Measurements from ENCODE around the gene EIF4A2. TPM values are rescaled to one million over a fixed set of nuclear protein-coding genes. Genes with fewer than 3 reads are reported as not detected.

The EIF4A2 gene
- total and polyA plus RNA-seq, 9 of the 15 experiments (the other 6 are each of a cell fraction or from before 2014, with no cell fraction given): 307 to 754 (median 435) TPM

DNA sequence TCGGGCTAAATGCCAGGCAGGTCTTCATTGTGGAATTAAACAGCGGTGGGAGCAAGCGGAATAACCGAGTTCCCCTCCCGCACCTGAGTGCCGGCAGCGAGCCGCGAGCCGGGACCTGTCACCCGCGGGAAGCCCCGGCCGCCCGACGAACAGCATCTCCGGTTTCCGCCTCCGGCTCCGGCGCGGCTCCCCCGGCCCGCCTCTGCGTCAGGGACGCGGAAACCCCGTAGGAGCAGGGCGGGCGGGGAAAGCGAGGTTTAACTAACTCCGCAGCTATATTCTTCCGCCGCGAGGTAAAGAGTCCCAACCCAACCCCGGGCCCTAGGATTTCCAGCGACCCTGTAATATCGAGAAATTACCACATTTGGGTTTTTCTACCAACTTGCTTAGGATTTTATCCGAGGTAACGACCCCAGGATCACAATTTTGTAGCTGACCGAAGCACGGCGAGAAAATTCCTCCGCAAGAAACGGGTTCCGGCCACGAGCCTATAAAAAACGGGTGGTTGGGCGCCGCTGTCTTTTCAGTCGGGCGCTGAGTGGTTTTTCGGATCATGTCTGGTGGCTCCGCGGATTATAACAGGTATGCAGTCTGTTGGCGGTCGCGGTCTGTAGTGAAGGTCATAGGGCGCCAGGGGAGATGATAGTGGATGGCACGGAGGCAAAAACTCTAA lies at the start of gene EIF4A2 (continued):
- TF ChIP-seq MEF2D (tag; conservative IDR thresholded peaks at IDR 0.05; ENCODE audit: low read depth) (peak; percentile 82), DPF2 (IDR thresholded peaks at IDR 0.05) (peak; percentile 74), ILK (tag; IDR thresholded peaks at IDR 0.05; ENCODE audit: borderline replicate concordance, low read depth) (no peak), NR4A1 (CRISPR knock-in tag; IDR thresholded peaks at IDR 0.05) (no peak), NR4A1 (tag; IDR thresholded peaks at IDR 0.05) (0 out of 2 replicates have a peak, but pooled peaks have one; percentile 49), EP300 (IDR thresholded peaks at IDR 0.05; ENCODE audit: low read length) (peak; percentile 13; the same call in 1 of the 2 replicates), NFIX (CRISPR knock-in tag; IDR thresholded peaks at IDR 0.05; ENCODE audit: low read depth) (no peak), SETDB1 (IDR thresholded peaks at IDR 0.05; ENCODE audit: low read length) (no peak), CXXC5 (CRISPR knock-in tag; IDR thresholded peaks at IDR 0.05) (peak; percentile 100), SMAD3 (CRISPR knock-in tag; conservative IDR thresholded peaks at IDR 0.05) (no peak; the same call in 1 of the 2 replicates), FOS (IDR thresholded peaks at IDR 0.05; ENCODE audit: extremely low read depth, insufficient read length) (no peak)
- TF ChIP-seq, protein P1, sequence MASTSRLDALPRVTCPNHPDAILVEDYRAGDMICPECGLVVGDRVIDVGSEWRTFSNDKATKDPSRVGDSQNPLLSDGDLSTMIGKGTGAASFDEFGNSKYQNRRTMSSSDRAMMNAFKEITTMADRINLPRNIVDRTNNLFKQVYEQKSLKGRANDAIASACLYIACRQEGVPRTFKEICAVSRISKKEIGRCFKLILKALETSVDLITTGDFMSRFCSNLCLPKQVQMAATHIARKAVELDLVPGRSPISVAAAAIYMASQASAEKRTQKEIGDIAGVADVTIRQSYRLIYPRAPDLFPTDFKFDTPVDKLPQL (IDR thresholded peaks at IDR 0.05; ENCODE audit: extremely low read depth, insufficient read length): peak; percentile 96
- TF ChIP-seq, protein P2, sequence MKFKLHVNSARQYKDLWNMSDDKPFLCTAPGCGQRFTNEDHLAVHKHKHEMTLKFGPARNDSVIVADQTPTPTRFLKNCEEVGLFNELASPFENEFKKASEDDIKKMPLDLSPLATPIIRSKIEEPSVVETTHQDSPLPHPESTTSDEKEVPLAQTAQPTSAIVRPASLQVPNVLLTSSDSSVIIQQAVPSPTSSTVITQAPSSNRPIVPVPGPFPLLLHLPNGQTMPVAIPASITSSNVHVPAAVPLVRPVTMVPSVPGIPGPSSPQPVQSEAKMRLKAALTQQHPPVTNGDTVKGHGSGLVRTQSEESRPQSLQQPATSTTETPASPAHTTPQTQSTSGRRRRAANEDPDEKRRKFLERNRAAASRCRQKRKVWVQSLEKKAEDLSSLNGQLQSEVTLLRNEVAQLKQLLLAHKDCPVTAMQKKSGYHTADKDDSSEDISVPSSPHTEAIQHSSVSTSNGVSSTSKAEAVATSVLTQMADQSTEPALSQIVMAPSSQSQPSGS (CRISPR knock-in tag; IDR thresholded peaks at IDR 0.05): no peak
- TF ChIP-seq, protein P3, sequence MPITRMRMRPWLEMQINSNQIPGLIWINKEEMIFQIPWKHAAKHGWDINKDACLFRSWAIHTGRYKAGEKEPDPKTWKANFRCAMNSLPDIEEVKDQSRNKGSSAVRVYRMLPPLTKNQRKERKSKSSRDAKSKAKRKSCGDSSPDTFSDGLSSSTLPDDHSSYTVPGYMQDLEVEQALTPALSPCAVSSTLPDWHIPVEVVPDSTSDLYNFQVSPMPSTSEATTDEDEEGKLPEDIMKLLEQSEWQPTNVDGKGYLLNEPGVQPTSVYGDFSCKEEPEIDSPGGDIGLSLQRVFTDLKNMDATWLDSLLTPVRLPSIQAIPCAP (CRISPR knock-in tag; IDR thresholded peaks at IDR 0.05; ENCODE audit: borderline replicate concordance): no peak
- TF ChIP-seq, protein P4, sequence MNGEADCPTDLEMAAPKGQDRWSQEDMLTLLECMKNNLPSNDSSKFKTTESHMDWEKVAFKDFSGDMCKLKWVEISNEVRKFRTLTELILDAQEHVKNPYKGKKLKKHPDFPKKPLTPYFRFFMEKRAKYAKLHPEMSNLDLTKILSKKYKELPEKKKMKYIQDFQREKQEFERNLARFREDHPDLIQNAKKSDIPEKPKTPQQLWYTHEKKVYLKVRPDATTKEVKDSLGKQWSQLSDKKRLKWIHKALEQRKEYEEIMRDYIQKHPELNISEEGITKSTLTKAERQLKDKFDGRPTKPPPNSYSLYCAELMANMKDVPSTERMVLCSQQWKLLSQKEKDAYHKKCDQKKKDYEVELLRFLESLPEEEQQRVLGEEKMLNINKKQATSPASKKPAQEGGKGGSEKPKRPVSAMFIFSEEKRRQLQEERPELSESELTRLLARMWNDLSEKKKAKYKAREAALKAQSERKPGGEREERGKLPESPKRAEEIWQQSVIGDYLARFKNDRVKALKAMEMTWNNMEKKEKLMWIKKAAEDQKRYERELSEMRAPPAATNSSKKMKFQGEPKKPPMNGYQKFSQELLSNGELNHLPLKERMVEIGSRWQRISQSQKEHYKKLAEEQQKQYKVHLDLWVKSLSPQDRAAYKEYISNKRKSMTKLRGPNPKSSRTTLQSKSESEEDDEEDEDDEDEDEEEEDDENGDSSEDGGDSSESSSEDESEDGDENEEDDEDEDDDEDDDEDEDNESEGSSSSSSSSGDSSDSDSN (IDR thresholded peaks at IDR 0.05; ENCODE audit: borderline replicate concordance in 1 of 2, low read depth in 2 of 2, low read length in 2 of 2): no peak
- TF ChIP-seq, protein P5, sequence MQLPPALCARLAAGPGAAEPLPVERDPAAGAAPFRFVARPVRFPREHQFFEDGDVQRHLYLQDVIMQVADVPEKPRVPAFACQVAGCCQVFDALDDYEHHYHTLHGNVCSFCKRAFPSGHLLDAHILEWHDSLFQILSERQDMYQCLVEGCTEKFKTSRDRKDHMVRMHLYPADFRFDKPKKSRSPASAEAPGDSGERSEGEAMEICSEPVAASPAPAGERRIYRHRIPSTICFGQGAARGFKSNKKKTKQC (CRISPR knock-in tag; IDR thresholded peaks at IDR 0.05): no peak; the same call in 1 of the 2 replicates
- TF ChIP-seq, protein P6, sequence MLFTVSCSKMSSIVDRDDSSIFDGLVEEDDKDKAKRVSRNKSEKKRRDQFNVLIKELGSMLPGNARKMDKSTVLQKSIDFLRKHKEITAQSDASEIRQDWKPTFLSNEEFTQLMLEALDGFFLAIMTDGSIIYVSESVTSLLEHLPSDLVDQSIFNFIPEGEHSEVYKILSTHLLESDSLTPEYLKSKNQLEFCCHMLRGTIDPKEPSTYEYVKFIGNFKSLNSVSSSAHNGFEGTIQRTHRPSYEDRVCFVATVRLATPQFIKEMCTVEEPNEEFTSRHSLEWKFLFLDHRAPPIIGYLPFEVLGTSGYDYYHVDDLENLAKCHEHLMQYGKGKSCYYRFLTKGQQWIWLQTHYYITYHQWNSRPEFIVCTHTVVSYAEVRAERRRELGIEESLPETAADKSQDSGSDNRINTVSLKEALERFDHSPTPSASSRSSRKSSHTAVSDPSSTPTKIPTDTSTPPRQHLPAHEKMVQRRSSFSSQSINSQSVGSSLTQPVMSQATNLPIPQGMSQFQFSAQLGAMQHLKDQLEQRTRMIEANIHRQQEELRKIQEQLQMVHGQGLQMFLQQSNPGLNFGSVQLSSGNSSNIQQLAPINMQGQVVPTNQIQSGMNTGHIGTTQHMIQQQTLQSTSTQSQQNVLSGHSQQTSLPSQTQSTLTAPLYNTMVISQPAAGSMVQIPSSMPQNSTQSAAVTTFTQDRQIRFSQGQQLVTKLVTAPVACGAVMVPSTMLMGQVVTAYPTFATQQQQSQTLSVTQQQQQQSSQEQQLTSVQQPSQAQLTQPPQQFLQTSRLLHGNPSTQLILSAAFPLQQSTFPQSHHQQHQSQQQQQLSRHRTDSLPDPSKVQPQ (CRISPR knock-in tag; IDR thresholded peaks at IDR 0.05; ENCODE audit: borderline replicate concordance): no peak

All from K562 (cell line).